ENCODE data around the gene ZNF511. TPM values are rescaled to one million over a fixed set of nuclear protein-coding genes. Genes with fewer than 3 reads are reported as not detected.

The ZNF511 gene
- total and polyA plus RNA-seq, 2 of the 4 experiments (the other 2 are of a cell fraction): 13.6 to 32.6 TPM

- Histone ChIP-seq H3K9ac (ENCODE audit: low read depth, low read length) (no peak overlapping the region), H2BK20ac (ENCODE audit: low read depth, low read length) (no peak overlapping the region), H3K56ac (ENCODE audit: extremely low read depth, insufficient read depth, low read length) (no peak overlapping the region), H3K36me3 (ENCODE audit: control insufficient read depth, insufficient read depth, low read length) (no peaks in the 10 kb centered on the region), H2BK15ac (ENCODE audit: low read depth, low read length) (no peak overlapping the region), H2AK9ac (replicated peaks; ENCODE audit: low read depth, low read length, poor library complexity) (peak overlapping the region; percentile 81), H3K4me3 (ENCODE audit: insufficient read depth, low read depth, low read length) (no peak overlapping the region), H3K4me2 (ENCODE audit: low read depth, low read length) (peak overlapping the region; percentile 6; the same call in 1 of the 2 replicates), H3K4me1 (ENCODE audit: control insufficient read depth, insufficient read depth, low read length) (peaks cover 18% of the 10 kb centered on the region), H4K91ac (ENCODE audit: insufficient read depth, low read depth, low read length) (no peak overlapping the region), H3K79me1 (ENCODE audit: low read depth in 1 of 2, low read length in 2 of 2) (no peaks in the 10 kb centered on the region), H4K8ac (ENCODE audit: low read depth in 2 of 2, low read length in 2 of 2) (no peak overlapping the region), H2AFZ (replicated peaks; ENCODE audit: low read length, poor library complexity) (peak overlapping the region; percentile 8), H2BK5ac (ENCODE audit: low read depth, low read length, poor library complexity, severe bottlenecking) (no peak overlapping the region), H4K5ac (ENCODE audit: low read depth, low read length) (no peak overlapping the region), H3K4ac (ENCODE audit: low read depth, low read length) (peak overlapping the region; percentile 35), H3K9me3 (ENCODE audit: control insufficient read depth, insufficient read depth, low read length) (no peaks in the 10 kb centered on the region), H3K9me1 (ENCODE audit: insufficient read depth, low read length) (0 out of 2 replicates have a peak, but pooled peaks cover 6% of the 10 kb centered on the region), H3K23ac (ENCODE audit: low read depth, low read length) (no peak overlapping the region), H3K27me3 (ENCODE audit: control insufficient read depth, insufficient read depth, low read length) (peaks cover 29% of the 10 kb centered on the region), H3K18ac (ENCODE audit: low read depth, low read length) (no peak overlapping the region), H2AK5ac (ENCODE audit: low read depth, low read length) (peak overlapping the region; percentile 39; the same call in 1 of the 2 replicates), H3K14ac (replicated peaks; ENCODE audit: low read depth, low read length) (no peak overlapping the region), H3K27ac (ENCODE audit: insufficient read depth, low read length) (no peak overlapping the region), H4K20me1 (ENCODE audit: insufficient read depth, low read length) (0 out of 2 replicates have a peak, but pooled peaks cover 3% of the 10 kb centered on the region), H2BK120ac (ENCODE audit: low read depth, low read length) (no peak overlapping the region)
- DNase-seq: peak; percentile 27
- dilution Hi-C loops (cut with HindIII; ENCODE audit: low sequenced_read_pairs, unreplicated experiment) (no loop called here), intact Hi-C loops (cut with micrococcal nuclease) (loop anchor here (10.0 kb wide), 2 partner anchors 47 to 197 kb away; partner anchors contain the start of genes CYP2E1, ECHS1 and PAOX), in situ Hi-C loops (cut with MboI; ENCODE audit: low sequenced_read_pairs) (loop anchor here (10.0 kb wide), 1 partner anchor 167 kb away; no protein-coding TSS in a partner anchor)
- 40% methylated on average over 2 of the region's 12 CpGs; no CpG with 5 or more reads in 1 of the 2 experiments for WGBS, 2 experiments (ENCODE audit: extremely low coverage in 2 of 2, insufficient read length in 1 of 2)
- POLR2A ChIA-PET (ENCODE audit: unreplicated experiment): no interaction called here
- TF ChIP-seq RCOR1 (IDR thresholded peaks at IDR 0.05; ENCODE audit: insufficient replicate concordance, low read length) (no peak), USF2 (IDR thresholded peaks at IDR 0.05; ENCODE audit: low read depth, low read length) (no peak), CTCF (conservative IDR thresholded peaks at IDR 0.05; ENCODE audit: low read depth, low read length) (no peak), ELK1 (IDR thresholded peaks at IDR 0.05; ENCODE audit: borderline replicate concordance, low read depth, low read length) (no peak), RFX5 (IDR thresholded peaks at IDR 0.05; ENCODE audit: low read depth, low read length) (no peak), NFE2L2 (IDR thresholded peaks at IDR 0.05; ENCODE audit: low read depth, low read length) (no peak), POLR2A (IDR thresholded peaks at IDR 0.05; ENCODE audit: low read depth, low read length) (no peak), BHLHE40 (IDR thresholded peaks at IDR 0.05; ENCODE audit: low read depth, low read length) (no peak), MXI1 (IDR thresholded peaks at IDR 0.05; ENCODE audit: borderline replicate concordance, low read depth, low read length) (no peak), CEBPB (IDR thresholded peaks at IDR 0.05; ENCODE audit: low read depth, low read length) (no peak)
- no TSS peak for BruUV-seq (replicated peaks)
- CTCF ChIA-PET: interaction anchor here (1.2 kb wide), 1 partner anchor 180 kb away, joined by 3 read pairs; no protein-coding TSS in a partner anchor
- no peak for ATAC-seq (ENCODE audit: low read depth)
These were observed 19.1 kb downstream of the ZNF511 start for GRCh38 chr10:133327651-133328357.
